ENCODE results near the gene RBMS1.
A peak's percentile ranks its signal among the peaks of the same experiment; 100 is the strongest.

Gene RBMS1

DNA sequence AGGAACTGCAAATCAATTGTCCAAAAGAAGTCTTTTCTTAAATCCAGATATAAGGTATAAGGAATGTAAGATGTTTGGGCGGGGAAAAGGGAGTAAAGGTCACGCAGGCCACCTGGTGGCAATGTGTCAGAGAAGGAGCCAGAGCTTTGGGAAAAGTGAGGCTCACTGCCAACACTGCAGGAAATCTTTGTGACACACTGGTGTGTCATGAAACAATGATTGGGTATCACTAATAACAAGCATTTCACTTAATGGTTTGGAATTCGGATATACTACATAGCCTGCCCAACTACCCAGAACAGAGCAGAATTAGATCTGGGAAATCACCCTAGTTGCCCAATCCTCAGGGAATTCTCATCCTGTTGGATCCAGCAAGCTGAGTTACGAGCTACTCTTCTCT lies 61.0 kb downstream of the RBMS1 start:
- CTCF ChIA-PET, result no interaction called here
- no peak for DNase-seq (ENCODE audit: extremely low spot score)
- POLR2A ChIA-PET, result no interaction called here
- TF ChIP-seq, protein P1, sequence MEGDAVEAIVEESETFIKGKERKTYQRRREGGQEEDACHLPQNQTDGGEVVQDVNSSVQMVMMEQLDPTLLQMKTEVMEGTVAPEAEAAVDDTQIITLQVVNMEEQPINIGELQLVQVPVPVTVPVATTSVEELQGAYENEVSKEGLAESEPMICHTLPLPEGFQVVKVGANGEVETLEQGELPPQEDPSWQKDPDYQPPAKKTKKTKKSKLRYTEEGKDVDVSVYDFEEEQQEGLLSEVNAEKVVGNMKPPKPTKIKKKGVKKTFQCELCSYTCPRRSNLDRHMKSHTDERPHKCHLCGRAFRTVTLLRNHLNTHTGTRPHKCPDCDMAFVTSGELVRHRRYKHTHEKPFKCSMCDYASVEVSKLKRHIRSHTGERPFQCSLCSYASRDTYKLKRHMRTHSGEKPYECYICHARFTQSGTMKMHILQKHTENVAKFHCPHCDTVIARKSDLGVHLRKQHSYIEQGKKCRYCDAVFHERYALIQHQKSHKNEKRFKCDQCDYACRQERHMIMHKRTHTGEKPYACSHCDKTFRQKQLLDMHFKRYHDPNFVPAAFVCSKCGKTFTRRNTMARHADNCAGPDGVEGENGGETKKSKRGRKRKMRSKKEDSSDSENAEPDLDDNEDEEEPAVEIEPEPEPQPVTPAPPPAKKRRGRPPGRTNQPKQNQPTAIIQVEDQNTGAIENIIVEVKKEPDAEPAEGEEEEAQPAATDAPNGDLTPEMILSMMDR (IDR thresholded peaks at IDR 0.05; ENCODE audit: control extremely low read depth, extremely low read depth, low read depth, missing control alignments), result no peak

DNA sequence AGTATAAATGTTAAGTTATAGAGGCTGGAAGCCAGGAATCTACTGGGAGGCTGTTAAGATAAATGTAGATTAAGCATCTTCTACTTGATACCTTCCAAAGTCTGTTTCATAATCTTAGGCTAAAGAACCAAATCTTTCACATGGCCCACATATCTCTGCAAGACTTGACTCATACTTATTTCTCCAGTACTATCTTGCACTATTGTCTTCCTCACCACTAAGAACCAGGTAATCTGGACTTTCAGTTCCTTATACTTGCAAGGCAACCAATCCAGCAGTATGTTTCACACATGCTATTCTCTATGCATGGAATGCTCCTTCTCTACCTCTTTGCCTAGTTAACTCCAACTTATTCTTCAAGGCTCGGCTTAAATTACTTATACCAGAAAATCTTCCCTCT lies 62.2 kb downstream of the RBMS1 start:
- ChIA-PET CTCF (no interaction called here), POLR2A (no interaction called here)
- TF ChIP-seq, protein P1 (IDR thresholded peaks at IDR 0.05; ENCODE audit: control extremely low read depth, extremely low read depth, low read depth, missing control alignments), result no peak
- no peak for DNase-seq (ENCODE audit: extremely low spot score)

DNA sequence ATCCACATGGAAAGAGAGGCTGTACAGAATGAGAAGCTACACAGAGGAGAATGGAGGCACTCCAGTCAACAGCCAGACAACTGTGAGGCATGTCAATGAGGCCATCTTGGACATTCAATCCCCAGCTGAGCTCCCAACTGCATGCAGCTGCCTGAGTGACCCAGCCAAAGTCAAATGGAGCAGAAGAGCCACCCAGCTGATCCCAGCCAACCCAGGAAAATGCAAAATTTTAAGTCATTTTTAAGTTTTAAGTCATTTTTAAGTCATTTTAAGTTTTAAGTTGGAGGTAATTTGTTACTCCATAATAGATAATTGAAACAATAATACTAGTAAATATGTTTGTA lies 63.6 kb downstream of the RBMS1 start:
- no peak for DNase-seq (ENCODE audit: extremely low spot score)
- TF ChIP-seq, protein P1 (IDR thresholded peaks at IDR 0.05; ENCODE audit: control extremely low read depth, extremely low read depth, low read depth, missing control alignments), result no peak
- ChIA-PET POLR2A (no interaction called here), CTCF (interaction anchor here (1.3 to 1.7 kb wide), 4 partner anchors 12 to 634 kb away, joined by 5 to 10 read pairs (median 7); no protein-coding TSS in a partner anchor)

DNA sequence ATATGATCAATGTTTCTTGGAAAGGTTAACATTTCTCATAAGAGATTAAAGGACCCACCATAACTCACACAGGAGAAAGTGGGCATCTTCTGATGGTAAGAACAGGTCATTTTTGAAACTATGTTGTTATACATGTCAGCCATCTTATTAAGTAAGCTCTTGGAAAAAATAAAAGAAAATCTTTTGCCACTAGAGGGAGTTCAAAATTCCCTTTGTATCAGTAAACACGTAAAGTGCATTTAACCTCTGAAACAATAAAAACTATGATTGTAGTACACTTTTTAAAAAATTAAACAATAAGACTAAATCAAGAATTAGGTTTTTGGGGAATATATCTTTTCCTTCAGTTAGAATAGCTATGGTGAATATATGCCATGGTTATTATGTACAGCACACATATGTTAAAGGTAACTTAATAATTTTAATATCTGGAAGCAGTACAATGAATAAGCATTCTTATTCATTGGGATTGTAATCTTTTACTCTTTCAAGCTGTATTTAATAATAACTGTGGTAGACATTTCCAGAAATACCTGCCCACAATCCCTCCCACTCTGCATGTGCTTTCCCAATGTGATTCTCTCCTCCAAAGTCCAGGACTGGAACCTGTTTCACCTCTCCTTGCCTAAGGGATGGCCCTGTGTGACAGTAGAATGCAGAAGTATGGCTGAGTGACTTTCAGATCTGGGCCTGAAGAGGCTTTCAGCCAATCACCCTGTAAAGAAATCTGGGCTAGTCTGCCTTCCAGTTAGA lies 64.2 kb downstream of the RBMS1 start:
- CTCF ChIA-PET, result interaction anchor here (0.7 to 1.8 kb wide), 10 partner anchors 8 to 634 kb away, joined by 3 to 10 read pairs (median 5); no protein-coding TSS in a partner anchor
- TF ChIP-seq, protein P1 (IDR thresholded peaks at IDR 0.05; ENCODE audit: control extremely low read depth, extremely low read depth, low read depth, missing control alignments), result peak; percentile 23
- peak; percentile 18 for DNase-seq (ENCODE audit: extremely low spot score)
- POLR2A ChIA-PET, result no interaction called here

DNA sequence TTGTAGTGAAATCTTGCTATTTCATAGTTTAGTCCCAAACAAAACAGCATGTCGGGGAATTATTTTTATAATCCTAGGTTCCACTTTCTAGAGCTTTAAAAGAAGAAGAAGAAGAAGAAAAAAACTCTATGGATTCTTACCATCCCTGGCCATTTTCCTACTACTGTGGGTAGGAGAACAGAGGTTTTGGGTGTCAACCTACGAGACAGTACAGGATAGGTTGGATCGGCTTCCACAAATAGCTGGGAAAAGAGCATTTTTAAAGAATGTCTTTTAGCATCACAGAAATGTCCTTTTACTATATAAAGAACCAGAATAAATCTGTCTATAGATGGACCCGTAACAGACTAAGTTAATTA lies 65.2 kb downstream of the RBMS1 start:
- CTCF ChIA-PET, result interaction anchor here (1.0 to 1.8 kb wide), 9 partner anchors 8 to 491 kb away, joined by 3 to 7 read pairs (median 5); no protein-coding TSS in a partner anchor
- no peak for DNase-seq (ENCODE audit: extremely low spot score)
- POLR2A ChIA-PET, result no interaction called here
- TF ChIP-seq, protein P1 (IDR thresholded peaks at IDR 0.05; ENCODE audit: control extremely low read depth, extremely low read depth, low read depth, missing control alignments), result no peak

DNA sequence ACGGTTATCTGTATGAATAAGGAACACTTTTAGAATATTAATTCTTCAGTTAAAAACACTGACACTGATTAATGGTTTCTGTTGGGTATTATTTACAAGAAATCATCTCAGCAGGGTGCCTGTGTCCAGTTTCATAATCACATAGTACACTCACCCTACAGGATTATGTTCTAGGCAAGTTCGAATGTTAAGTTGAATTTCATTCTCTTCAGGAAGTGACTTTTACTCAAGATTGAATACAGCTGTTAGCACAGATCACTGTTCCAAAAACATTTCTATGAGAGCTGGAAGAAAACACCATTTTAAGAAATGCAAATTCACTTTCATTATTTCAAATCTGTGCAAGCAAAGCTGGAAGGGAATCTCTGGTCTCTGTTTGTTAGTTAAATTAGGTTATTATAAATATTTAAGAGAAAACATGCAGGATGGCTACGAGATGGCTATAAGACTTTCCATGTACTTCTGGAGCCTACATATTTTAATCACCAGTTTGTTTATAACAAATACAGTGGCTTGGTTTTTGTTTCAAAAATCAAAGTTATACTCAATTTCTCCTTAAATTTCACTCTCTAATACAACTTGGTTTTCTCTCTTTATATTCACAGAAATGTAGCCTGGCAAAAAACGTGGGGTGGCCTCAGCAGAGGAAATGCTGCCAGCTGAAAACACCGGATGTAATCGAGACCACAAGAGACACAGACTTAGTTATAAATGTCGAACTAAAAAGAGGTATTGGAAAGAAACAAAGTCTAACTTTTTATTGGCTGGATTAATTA lies 65.8 kb downstream of the RBMS1 start:
- TF ChIP-seq, protein P1 (IDR thresholded peaks at IDR 0.05; ENCODE audit: control extremely low read depth, extremely low read depth, low read depth, missing control alignments), result no peak
- POLR2A ChIA-PET, result no interaction called here
- CTCF ChIA-PET, result interaction anchor here (1.0 to 1.8 kb wide), 7 partner anchors 8 to 491 kb away, joined by 3 to 5 read pairs (median 4); no protein-coding TSS in a partner anchor
- no peak for DNase-seq (ENCODE audit: extremely low spot score)

All from GM10248 (cell line).